Keratinocyte (primary cell): ENCODE data around the gene MEGF11. TPM values are rescaled to one million over a fixed set of nuclear protein-coding genes. Genes with fewer than 3 reads are reported as not detected.

Source experiments
- DNase-seq: peaks from one replicate; pipeline ENCODE4 v3.0.0-alpha.2; 2011; ENCODE audit warnings: low read depth, missing footprints, low spot score
- FAIRE-seq: peaks from 2 replicates; lab custom pipeline; 2011; peaks lifted over from hg19 to GRCh38; lab: Jason Lieb, UNC
- H2AFZ ChIP-seq: 2 replicates; pipeline ENCODE4 v1.6.0; 2012; ENCODE audit warnings: low read length, control low read depth, inconsistent platforms; ENCODE audit not compliant: control insufficient read depth
- H3K27ac ChIP-seq: 2 replicates; pipeline ENCODE4 v1.5.1; 2011; ENCODE audit warnings: low read length; ENCODE audit not compliant: control insufficient read depth, insufficient read depth
- H3K27me3 ChIP-seq: 3 replicates; pipeline ENCODE4 v1.6.0; 2011; ENCODE audit warnings: low read length; ENCODE audit not compliant: control insufficient read depth, insufficient read depth; ENCODE audit errors: extremely low read depth
- H3K36me3 ChIP-seq, 2 experiments: 2 replicates in 1 of 2; 3 replicates in 1 of 2; pipeline ENCODE4 v1.5.1; 2011; ENCODE audit warnings: low read length in 2 of 2, mild to moderate bottlenecking in 1 of 2; ENCODE audit not compliant: control insufficient read depth in 2 of 2, insufficient read depth in 2 of 2; ENCODE audit errors: extremely low read depth in 1 of 2
- H3K4me1 ChIP-seq: 3 replicates; pipeline ENCODE4 v1.5.1; 2011; ENCODE audit warnings: low read length; ENCODE audit not compliant: control insufficient read depth, insufficient read depth; ENCODE audit errors: extremely low read depth
- H3K4me2 ChIP-seq: 3 replicates; pipeline ENCODE4 v1.6.0; 2011; ENCODE audit warnings: low read depth, low read length; ENCODE audit not compliant: control insufficient read depth, insufficient read depth; ENCODE audit errors: extremely low read depth
- H3K4me3 ChIP-seq, 3 experiments: fragments of 200-600 bp in 1 of 3; sonication (generic) in 1 of 3; 2 replicates in 2 of 3; 3 replicates in 1 of 3; pipeline ENCODE4 v1.5.1; 2011 to 2016; ENCODE audit warnings: low read length in 3 of 3, mild to moderate bottlenecking in 3 of 3, control low read depth in 2 of 3, inconsistent platforms in 1 of 3, low read depth in 1 of 3, mixed read lengths in 1 of 3, mixed run types in 1 of 3, moderate library complexity in 1 of 3; ENCODE audit not compliant: control insufficient read depth in 2 of 3, insufficient read depth in 2 of 3; ENCODE audit errors: extremely low read depth in 1 of 3
- H3K79me2 ChIP-seq: 2 replicates; pipeline ENCODE4 v1.6.0; 2012; ENCODE audit warnings: low read length; ENCODE audit not compliant: control insufficient read depth, insufficient read depth
- H3K9ac ChIP-seq: 3 replicates; pipeline ENCODE4 v1.6.0; 2011; ENCODE audit warnings: low read length; ENCODE audit not compliant: control insufficient read depth, insufficient read depth; ENCODE audit errors: extremely low read depth
- H3K9me1 ChIP-seq: 3 replicates; pipeline ENCODE4 v1.6.0; 2011; ENCODE audit warnings: low read length; ENCODE audit not compliant: control insufficient read depth, insufficient read depth; ENCODE audit errors: extremely low read depth
- H3K9me3 ChIP-seq: 2 replicates; pipeline ENCODE4 v1.5.1; 2012; ENCODE audit warnings: low read depth, low read length; ENCODE audit not compliant: control insufficient read depth
- H4K20me1 ChIP-seq: 3 replicates; pipeline ENCODE4 v1.6.0; 2011; ENCODE audit warnings: low read length; ENCODE audit not compliant: control insufficient read depth, insufficient read depth; ENCODE audit errors: extremely low read depth
- EZH2 ChIP-seq: IDR thresholded peaks from one replicate; pipeline ENCODE4 v1.6.1; 2012; ENCODE audit warnings: inconsistent platforms, mild to moderate bottlenecking, low read length, moderate library complexity
- dilution Hi-C: fragments of 300-500 bp; cut with MboI; formaldehyde crosslinking; loops from one replicate; pipeline ENCODE4 v1.7.0; 2020; ENCODE audit warnings: low sequenced_read_pairs; ENCODE audit not compliant: extremely low pct_ligation_motif_present
- polyA plus RNA-seq, 5 experiments: library from polyadenylated mRNA; depleted of rRNA in 3 of 5; stranded (reverse) in 3 of 5; stranded (forward) in 1 of 5; unstranded in 1 of 5; fragments of >200 nt; gene quantifications; 1 replicate in 1 of 5; 2 replicates in 3 of 5; 3 replicates in 1 of 5; pipeline versions ENCODE4 v1.2.1 to v1.2.3, GENCODE V29; 2011 to 2012; ENCODE audit warnings: missing spikeins in 2 of 5, low read depth in 1 of 5, low replicate concordance in 1 of 5
- TF ChIP-seq, protein P1 (sequence below), 3 experiments: IDR thresholded peaks in 1 of 3; conservative IDR thresholded peaks in 1 of 3; optimal IDR thresholded peaks in 1 of 3; 2 replicates in 2 of 3; 3 replicates in 1 of 3; pipeline versions ENCODE3 to v1.5.1; 2011; ENCODE audit warnings: low read length in 3 of 3, mild to moderate bottlenecking in 3 of 3, moderate library complexity in 2 of 3, control low read depth in 1 of 3, inconsistent platforms in 1 of 3; ENCODE audit not compliant: insufficient read depth in 2 of 3; ENCODE audit errors: extremely low read depth in 1 of 3

MEGF11 gene
- polyA plus RNA-seq, 1 donor (not counting 4 experiments of a cell fraction or from before 2014, with no cell fraction given) = not detected

DNA sequence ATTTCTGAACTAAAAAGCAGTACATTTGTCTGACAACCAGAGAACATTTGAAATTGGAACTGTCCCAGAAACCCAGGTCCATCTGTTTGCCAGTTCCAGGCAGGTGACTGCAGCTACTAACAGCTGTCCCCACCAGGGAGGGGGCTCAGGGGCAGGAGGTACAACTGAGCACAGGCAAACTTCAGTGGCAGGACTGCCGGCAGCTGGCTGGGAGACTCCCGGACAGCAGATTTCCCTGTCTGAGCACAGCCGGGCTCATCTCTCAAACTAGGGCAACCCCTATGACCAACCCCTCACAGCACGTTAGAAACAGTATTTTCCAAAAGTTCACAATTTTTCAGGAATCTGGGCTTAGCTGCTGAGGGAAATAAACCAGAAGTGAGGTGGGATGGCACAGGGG lies 88.8 kb downstream of the MEGF11 start:
- no peak for TF ChIP-seq EZH2
- TF ChIP-seq, protein P1, sequence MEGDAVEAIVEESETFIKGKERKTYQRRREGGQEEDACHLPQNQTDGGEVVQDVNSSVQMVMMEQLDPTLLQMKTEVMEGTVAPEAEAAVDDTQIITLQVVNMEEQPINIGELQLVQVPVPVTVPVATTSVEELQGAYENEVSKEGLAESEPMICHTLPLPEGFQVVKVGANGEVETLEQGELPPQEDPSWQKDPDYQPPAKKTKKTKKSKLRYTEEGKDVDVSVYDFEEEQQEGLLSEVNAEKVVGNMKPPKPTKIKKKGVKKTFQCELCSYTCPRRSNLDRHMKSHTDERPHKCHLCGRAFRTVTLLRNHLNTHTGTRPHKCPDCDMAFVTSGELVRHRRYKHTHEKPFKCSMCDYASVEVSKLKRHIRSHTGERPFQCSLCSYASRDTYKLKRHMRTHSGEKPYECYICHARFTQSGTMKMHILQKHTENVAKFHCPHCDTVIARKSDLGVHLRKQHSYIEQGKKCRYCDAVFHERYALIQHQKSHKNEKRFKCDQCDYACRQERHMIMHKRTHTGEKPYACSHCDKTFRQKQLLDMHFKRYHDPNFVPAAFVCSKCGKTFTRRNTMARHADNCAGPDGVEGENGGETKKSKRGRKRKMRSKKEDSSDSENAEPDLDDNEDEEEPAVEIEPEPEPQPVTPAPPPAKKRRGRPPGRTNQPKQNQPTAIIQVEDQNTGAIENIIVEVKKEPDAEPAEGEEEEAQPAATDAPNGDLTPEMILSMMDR (optimal IDR thresholded peaks at IDR 0.05 in 1 of 3, IDR thresholded peaks at IDR 0.05 in 1 of 3, conservative IDR thresholded peaks at IDR 0.05 in 1 of 3; ENCODE audit: extremely low read depth in 1 of 3, insufficient read depth in 2 of 3, low read length in 3 of 3) = no peak

DNA sequence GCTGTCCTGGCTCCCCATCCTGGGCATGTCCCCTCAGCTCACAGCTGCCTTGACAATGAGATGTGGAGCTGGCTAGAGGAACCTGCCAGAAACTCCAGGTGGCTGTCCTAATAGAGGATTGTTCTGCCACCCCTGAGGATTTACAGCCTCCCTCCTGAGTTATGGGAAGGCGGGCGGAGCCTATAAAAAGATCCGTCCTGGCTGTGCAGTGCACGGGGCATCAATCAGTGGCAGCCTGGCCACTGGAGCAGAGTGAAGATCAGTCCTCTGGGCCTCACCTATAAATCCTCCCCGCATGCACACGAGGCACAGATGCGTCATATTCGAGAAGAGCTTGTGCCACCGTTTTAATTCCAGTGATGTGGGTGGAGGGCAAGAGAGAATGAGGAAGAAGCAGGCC lies 90.0 kb downstream of the MEGF11 start:
- Histone ChIP-seq H3K9me1 (no peaks in the 10 kb centered on the region), H3K9me3 (no peaks in the 10 kb centered on the region), H2AFZ (no peak overlapping the region), H3K27me3 (no peaks in the 10 kb centered on the region), H3K36me3 (no peaks in the 10 kb centered on the region), H3K4me2 (no peak overlapping the region), H3K9ac (no peak overlapping the region), H3K4me1 (no peaks in the 10 kb centered on the region), H3K4me3 (no peak overlapping the region), H4K20me1 (no peaks in the 10 kb centered on the region), H3K79me2 (no peaks in the 10 kb centered on the region), H3K27ac (no peak overlapping the region)
- FAIRE-seq (no peak), DNase-seq (no peak)
- TF ChIP-seq, protein P1 (optimal IDR thresholded peaks at IDR 0.05 in 1 of 3, IDR thresholded peaks at IDR 0.05 in 1 of 3, conservative IDR thresholded peaks at IDR 0.05 in 1 of 3; ENCODE audit: extremely low read depth in 1 of 3, insufficient read depth in 2 of 3, low read length in 3 of 3) = no peak
- no peak for TF ChIP-seq EZH2
- dilution Hi-C loops = no loop called here

More for the DNA sequence above, 88.8 kb downstream of the MEGF11 start:
- no peaks in the 10 kb centered on the region for H3K9me1 ChIP-seq
- H3K36me3 ChIP-seq = no peaks in the 10 kb centered on the region
- H3K9me3 ChIP-seq = no peaks in the 10 kb centered on the region
- dilution Hi-C loops = no loop called here
- no peak overlapping the region for H3K9ac ChIP-seq
- H3K4me1 ChIP-seq = no peaks in the 10 kb centered on the region
- no peak overlapping the region for H3K4me2 ChIP-seq
- no peaks in the 10 kb centered on the region for H4K20me1 ChIP-seq
- H3K79me2 ChIP-seq = no peaks in the 10 kb centered on the region
- H2AFZ ChIP-seq = no peak overlapping the region
- DNase-seq (no peak), FAIRE-seq (no peak)
- H3K27ac ChIP-seq = no peak overlapping the region
- peaks cover 4% of the 10 kb centered on the region for H3K27me3 ChIP-seq
- no peak overlapping the region for H3K4me3 ChIP-seq
